ENCODE results near the gene C10orf120.

The C10orf120 gene

DNA sequence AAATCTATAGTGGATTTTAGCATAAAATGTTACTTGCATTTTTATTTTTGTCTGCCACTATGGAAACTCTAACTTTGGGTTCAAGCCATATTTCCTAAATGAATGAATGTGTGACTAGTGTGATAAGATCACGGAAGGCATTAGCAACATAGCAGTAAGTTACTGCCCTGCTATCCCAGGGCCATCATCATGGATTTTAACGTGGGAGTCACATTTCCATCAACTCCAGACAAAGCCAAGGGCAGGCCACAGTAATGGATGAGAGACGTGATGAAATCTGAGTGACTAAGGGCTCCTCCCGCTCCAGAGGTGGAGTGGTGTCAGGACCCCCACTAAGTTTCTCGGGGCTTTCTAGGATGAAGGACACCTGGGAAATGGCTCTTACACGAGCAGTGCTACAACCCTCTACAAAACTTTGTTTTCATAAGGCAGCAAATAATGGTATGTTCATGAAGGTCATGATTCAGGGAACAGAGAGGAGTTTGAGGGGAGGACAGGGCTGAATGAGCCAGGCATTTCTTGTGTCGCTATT lies 34.3 kb downstream of the C10orf120 start (continued):
- no peak for TF ChIP-seq ZNF513 (tag by site-specific recombination; IDR thresholded peaks at IDR 0.05)
- TF ChIP-seq, protein P1, sequence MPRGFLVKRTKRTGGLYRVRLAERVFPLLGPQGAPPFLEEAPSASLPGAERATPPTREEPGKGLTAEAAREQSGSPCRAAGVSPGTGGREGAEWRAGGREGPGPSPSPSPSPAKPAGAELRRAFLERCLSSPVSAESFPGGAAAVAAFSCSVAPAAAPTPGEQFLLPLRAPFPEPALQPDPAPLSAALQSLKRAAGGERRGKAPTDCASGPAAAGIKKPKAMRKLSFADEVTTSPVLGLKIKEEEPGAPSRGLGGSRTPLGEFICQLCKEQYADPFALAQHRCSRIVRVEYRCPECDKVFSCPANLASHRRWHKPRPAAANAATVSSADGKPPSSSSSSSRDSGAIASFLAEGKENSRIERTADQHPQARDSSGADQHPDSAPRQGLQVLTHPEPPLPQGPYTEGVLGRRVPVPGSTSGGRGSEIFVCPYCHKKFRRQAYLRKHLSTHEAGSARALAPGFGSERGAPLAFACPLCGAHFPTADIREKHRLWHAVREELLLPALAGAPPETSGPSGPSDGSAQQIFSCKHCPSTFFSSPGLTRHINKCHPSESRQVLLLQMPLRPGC (tag by site-specific recombination; IDR thresholded peaks at IDR 0.05): no peak
- TF ChIP-seq RBAK (tag by site-specific recombination; IDR thresholded peaks at IDR 0.05): no peak
- no peak for TF ChIP-seq ZNF266 (tag by site-specific recombination; IDR thresholded peaks at IDR 0.05; ENCODE audit: low read depth)
- TF ChIP-seq, protein P2, sequence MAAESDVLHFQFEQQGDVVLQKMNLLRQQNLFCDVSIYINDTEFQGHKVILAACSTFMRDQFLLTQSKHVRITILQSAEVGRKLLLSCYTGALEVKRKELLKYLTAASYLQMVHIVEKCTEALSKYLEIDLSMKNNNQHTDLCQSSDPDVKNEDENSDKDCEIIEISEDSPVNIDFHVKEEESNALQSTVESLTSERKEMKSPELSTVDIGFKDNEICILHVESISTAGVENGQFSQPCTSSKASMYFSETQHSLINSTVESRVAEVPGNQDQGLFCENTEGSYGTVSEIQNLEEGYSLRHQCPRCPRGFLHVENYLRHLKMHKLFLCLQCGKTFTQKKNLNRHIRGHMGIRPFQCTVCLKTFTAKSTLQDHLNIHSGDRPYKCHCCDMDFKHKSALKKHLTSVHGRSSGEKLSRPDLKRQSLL (tag by site-specific recombination; IDR thresholded peaks at IDR 0.05): no peak
- no peak for TF ChIP-seq ZBTB7A (tag by site-specific recombination; IDR thresholded peaks at IDR 0.05; ENCODE audit: low read depth)
- no peak for TF ChIP-seq CTCF (tag by site-specific recombination; IDR thresholded peaks at IDR 0.05)
- no peak for TF ChIP-seq PRDM1 (tag by site-specific recombination; IDR thresholded peaks at IDR 0.05)
- TF ChIP-seq ZNF354C (tag by site-specific recombination; IDR thresholded peaks at IDR 0.05; ENCODE audit: borderline replicate concordance, low read depth): no peak

GRCh38 chr10:122664501-122664900 lies 35.1 kb downstream of the C10orf120 start:
- POLR2A ChIA-PET: no interaction called here
- CTCF ChIA-PET: interaction anchor here (0.7 to 0.9 kb wide), 2 partner anchors 9 to 97 kb away, joined by 3 read pairs; no protein-coding TSS in a partner anchor

DNA sequence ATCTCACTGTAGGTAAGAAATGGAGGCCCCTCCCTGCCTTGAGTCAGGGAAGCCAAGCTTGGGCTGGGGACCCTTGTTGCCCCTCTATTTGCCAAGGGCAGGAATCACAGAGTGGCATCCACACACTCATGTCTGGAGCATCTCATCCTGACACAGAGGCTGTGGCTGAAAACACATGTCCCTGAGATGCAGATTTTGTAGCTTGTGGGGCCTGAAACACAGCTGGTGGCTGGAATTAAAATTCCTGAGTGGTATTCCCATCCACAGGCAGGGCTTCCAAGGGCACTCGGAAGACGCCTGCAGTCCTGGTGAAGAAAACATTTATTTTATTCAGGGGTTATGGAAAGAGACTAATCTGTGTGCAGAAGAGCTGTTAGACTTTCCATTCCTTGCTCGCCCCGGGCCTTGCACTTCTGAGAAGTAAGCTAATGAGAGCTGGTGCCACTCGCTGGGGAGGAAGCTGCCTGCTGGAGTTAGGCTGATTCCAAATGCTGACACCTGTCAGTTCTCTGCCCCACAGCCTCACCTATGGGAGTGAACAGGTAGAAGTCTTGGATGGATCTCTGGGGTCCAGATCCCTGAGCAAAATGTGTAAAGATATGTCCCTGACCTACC lies 36.0 kb downstream of the C10orf120 start:
- ChIA-PET CTCF (interaction anchor here (0.7 kb wide), 2 partner anchors 15 to 96 kb away, joined by 3 read pairs; no protein-coding TSS in a partner anchor), POLR2A (no interaction called here)
- no peak overlapping the region for H3K4me3 ChIP-seq (ENCODE audit: low read depth, low read length)
- TF ChIP-seq HIC1 (tag by site-specific recombination; IDR thresholded peaks at IDR 0.05) (no peak), ZNF341 (tag by site-specific recombination; IDR thresholded peaks at IDR 0.05; ENCODE audit: low read depth) (no peak), ZNF184 (tag by site-specific recombination; IDR thresholded peaks at IDR 0.05) (no peak), ZNF707 (tag by site-specific recombination; IDR thresholded peaks at IDR 0.05) (no peak), ZNF585B (tag by site-specific recombination; IDR thresholded peaks at IDR 0.05) (no peak), ZNF639 (tag by site-specific recombination; IDR thresholded peaks at IDR 0.05) (no peak), RBAK (tag by site-specific recombination; IDR thresholded peaks at IDR 0.05) (no peak), ZNF132 (tag by site-specific recombination; IDR thresholded peaks at IDR 0.05; ENCODE audit: borderline replicate concordance) (no peak)

More at GRCh38 chr10:122664501-122664900, 35.1 kb downstream of the C10orf120 start:
- H3K4me3 ChIP-seq (ENCODE audit: low read depth, low read length): no peak overlapping the region
- H3K9me3 ChIP-seq (ENCODE audit: control insufficient read depth, insufficient read depth, low read depth, low read length): no peaks in the 10 kb centered on the region
- H3K4me1 ChIP-seq (ENCODE audit: control insufficient read depth, insufficient read depth, low read length): no peaks in the 10 kb centered on the region
- H3K36me3 ChIP-seq (ENCODE audit: control insufficient read depth in 2 of 2, insufficient read depth in 1 of 2, low read length in 2 of 2): no peaks in the 10 kb centered on the region
- TF ChIP-seq ZNF341 (tag by site-specific recombination; IDR thresholded peaks at IDR 0.05; ENCODE audit: low read depth) (no peak), OSR2 (tag by site-specific recombination; IDR thresholded peaks at IDR 0.05) (no peak), ZNF596 (tag by site-specific recombination; IDR thresholded peaks at IDR 0.05) (no peak), ZNF513 (tag by site-specific recombination; IDR thresholded peaks at IDR 0.05) (no peak), ZNF48 (tag by site-specific recombination; IDR thresholded peaks at IDR 0.05) (no peak), ZNF621 (tag by site-specific recombination; IDR thresholded peaks at IDR 0.05) (no peak), ZNF658 (tag by site-specific recombination; IDR thresholded peaks at IDR 0.05) (no peak)
- no peak overlapping the region for H3K27ac ChIP-seq (ENCODE audit: extremely low read depth, low read depth, low read length)

More for the DNA sequence above, 36.0 kb downstream of the C10orf120 start:
- Histone ChIP-seq H3K27ac (ENCODE audit: extremely low read depth, low read depth, low read length) (no peak overlapping the region), H3K9me3 (ENCODE audit: control insufficient read depth, insufficient read depth, low read depth, low read length) (no peaks in the 10 kb centered on the region), H3K36me3 (ENCODE audit: control insufficient read depth in 2 of 2, insufficient read depth in 1 of 2, low read length in 2 of 2) (no peaks in the 10 kb centered on the region), H3K4me1 (ENCODE audit: control insufficient read depth, insufficient read depth, low read length) (no peaks in the 10 kb centered on the region)

Measured in HEK293 (cell line).